Retinal pigment epithelial cell (primary cell): ENCODE data around the gene SLC34A2.
A peak's percentile ranks its signal among the peaks of the same experiment; 100 is the strongest.
"Not testable (repeated sequence)": the region's sequence is repeated elsewhere in the genome, so short reads cannot be mapped to it uniquely, and the experiment has no call there.

Source experiments
- DNase-seq: peaks from one replicate; pipeline ENCODE4 v3.0.0-alpha.2; 2010; ENCODE audit warnings: low read depth
- H3K4me3 ChIP-seq: 2 replicates; pipeline ENCODE4 v1.5.1; 2011; ENCODE audit warnings: mild to moderate bottlenecking, low read length, control low read depth, moderate library complexity
- TF ChIP-seq, protein P1 (sequence below): conservative IDR thresholded peaks from 2 replicates; pipeline ENCODE4 v1.5.1; 2011; ENCODE audit warnings: low read depth, low read length, control low read depth, inconsistent platforms

Gene SLC34A2, protein sequence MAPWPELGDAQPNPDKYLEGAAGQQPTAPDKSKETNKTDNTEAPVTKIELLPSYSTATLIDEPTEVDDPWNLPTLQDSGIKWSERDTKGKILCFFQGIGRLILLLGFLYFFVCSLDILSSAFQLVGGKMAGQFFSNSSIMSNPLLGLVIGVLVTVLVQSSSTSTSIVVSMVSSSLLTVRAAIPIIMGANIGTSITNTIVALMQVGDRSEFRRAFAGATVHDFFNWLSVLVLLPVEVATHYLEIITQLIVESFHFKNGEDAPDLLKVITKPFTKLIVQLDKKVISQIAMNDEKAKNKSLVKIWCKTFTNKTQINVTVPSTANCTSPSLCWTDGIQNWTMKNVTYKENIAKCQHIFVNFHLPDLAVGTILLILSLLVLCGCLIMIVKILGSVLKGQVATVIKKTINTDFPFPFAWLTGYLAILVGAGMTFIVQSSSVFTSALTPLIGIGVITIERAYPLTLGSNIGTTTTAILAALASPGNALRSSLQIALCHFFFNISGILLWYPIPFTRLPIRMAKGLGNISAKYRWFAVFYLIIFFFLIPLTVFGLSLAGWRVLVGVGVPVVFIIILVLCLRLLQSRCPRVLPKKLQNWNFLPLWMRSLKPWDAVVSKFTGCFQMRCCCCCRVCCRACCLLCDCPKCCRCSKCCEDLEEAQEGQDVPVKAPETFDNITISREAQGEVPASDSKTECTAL

GRCh38 chr4:25654971-25655963, at the start of gene SLC34A2:
Gene SLC34A2 (plus strand): TSS chr4:25655851. CDS start chr4:25662501, 6,650 bp downstream.
- TF ChIP-seq, protein P1, sequence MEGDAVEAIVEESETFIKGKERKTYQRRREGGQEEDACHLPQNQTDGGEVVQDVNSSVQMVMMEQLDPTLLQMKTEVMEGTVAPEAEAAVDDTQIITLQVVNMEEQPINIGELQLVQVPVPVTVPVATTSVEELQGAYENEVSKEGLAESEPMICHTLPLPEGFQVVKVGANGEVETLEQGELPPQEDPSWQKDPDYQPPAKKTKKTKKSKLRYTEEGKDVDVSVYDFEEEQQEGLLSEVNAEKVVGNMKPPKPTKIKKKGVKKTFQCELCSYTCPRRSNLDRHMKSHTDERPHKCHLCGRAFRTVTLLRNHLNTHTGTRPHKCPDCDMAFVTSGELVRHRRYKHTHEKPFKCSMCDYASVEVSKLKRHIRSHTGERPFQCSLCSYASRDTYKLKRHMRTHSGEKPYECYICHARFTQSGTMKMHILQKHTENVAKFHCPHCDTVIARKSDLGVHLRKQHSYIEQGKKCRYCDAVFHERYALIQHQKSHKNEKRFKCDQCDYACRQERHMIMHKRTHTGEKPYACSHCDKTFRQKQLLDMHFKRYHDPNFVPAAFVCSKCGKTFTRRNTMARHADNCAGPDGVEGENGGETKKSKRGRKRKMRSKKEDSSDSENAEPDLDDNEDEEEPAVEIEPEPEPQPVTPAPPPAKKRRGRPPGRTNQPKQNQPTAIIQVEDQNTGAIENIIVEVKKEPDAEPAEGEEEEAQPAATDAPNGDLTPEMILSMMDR = no peak
- DNase-seq = no peak
- peak within 1 kb of the TSS; percentile 26 for H3K4me3 ChIP-seq

DNA sequence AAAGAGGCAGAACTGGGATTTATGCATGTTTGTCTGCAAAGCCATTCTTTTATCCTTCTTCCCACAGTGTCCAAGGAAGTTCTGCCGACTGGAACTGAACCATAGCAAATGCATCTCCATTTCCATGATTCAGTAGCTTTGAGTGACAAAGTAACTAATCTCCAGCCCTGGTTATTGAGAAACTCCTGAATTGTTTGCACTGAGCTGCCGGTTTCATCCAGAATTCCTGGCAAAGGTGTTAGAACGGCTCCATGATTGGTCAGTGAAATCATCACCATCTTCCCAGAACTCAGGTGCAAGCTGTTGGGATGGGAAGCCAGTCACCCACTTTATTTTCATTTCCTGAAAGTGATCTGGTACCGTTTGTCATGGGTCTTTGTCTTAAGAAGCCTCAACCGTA, 47.0 kb upstream of the SLC34A2 start:
- H3K4me3 ChIP-seq = no peak overlapping the region

DNA sequence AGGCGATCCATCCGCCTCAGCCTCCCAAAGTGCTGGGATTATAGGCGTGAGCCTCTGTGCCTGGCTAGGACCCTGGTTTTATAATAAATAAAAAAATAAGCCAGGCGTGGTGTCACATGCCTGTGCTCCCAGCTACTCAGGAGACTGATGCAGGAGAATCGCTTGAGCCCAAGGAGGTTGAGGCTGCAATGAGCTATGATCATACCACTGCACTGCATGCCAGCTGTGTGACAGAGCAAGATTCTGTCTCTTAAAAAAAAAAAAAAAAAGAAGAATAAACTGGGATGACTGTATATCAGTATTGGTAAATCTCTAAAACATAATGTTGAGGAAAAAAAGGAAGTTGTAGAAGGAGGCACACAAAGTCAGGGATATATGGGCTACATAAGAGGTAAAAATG, 45.7 kb upstream of the SLC34A2 start:
- DNase-seq = no peak
- no peak overlapping the region for H3K4me3 ChIP-seq
- TF ChIP-seq, protein P1 = no peak

More for the DNA sequence above, 47.0 kb upstream of the SLC34A2 start:
- TF ChIP-seq, protein P1 = no peak
- no peak for DNase-seq

GRCh38 chr4:25613613-25614012, 42.0 kb upstream of the SLC34A2 start:
- not testable (repeated sequence) for DNase-seq, H3K4me3 ChIP-seq

- TF ChIP-seq, protein P1 = no peak
- no peak overlapping the region for H3K4me3 ChIP-seq
- no peak for DNase-seq
Measured at GRCh38 chr4:25614807-25615206, 40.8 kb upstream of the SLC34A2 start.

DNA sequence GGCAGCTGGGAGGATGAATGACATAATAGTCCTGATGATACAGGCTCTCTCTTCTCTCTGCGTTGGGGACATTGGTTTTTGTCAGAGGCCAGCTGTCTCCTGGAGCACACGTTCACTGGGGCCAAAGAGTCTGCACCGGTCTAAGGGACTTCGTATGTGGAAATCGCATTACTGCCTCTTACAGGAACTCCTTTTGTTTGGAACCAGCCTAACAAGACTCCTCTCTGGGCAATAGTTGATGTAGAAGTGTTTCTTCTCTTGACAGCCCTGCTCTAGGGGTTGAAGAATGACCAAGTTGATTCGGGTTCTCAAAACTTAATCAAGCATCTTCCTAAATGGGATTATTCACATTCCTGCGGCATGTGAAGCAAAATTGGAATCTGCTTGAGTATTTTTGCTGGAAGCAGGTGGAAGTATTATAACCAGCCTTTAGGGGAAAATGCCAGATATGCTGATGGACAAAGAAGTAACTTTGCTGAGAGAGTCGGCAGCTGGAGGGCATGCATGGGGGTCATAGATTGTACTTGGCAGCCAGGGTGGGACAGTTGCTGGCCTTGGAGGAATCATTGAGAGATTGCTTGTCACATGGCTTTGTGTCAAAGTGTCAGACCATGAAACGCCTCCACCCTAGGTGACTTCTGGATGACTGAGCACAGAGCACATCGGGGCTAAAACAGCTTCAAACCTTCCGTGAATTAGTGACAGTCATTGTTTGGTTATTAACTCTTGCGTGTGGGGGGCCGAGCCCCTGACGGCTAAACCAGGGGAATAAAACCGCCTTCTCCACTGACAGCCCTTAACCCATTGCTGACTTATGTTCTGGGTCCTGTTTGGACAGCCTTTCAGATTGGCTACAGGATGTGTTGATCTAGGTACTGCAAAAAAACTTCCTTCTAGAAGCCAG, 34.4 kb upstream of the SLC34A2 start:
- peak; percentile 42 for DNase-seq
- TF ChIP-seq, protein P1 = no peak
- no peak overlapping the region for H3K4me3 ChIP-seq
